22Rv1 (cell line): ENCODE results near the gene KCNQ1OT1.

Experiments used
- CTCF ChIP-seq: fragments of 450-650 bp; IDR thresholded peaks from 2 replicates; pipeline ENCODE4 v1.5.1; 2017; ENCODE audit warnings: mild to moderate bottlenecking
- ZFX ChIP-seq: fragments of 450-650 bp; IDR thresholded peaks from 2 replicates; pipeline ENCODE4 v1.6.1; 2017; ENCODE audit warnings: antibody characterized with exemption, borderline replicate concordance

DNA sequence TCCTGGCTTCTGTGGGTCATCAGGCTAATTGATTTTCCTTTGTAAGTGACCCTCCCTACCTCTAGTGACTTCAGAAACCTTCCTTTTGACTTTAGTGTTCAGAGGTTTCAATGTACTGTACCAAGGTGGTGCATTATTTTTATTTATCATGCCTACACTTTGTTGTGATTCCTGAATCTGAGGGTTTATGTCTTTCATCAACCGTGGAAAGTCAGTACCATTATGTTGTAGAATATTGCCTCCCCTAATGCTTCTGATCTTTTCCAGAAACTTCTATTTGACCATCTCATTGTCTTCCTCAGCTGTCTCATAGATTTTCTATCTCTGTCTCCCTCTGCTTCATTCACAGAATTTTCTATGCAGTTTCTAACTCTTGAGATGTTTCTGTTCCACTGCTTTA lies 105.5 kb downstream of the KCNQ1OT1 start:
- TF ChIP-seq CTCF: no peak
- TF ChIP-seq ZFX: no peak
